Muscle layer of duodenum (tissue), 2 donors: ENCODE data around the gene CACNA2D3.

ENCODE experiments used
- H3K27ac ChIP-seq: one replicate; pipeline ENCODE4 v1.7.0; 2013; ENCODE audit warnings: mild to moderate bottlenecking, low read length
- H3K27me3 ChIP-seq: one replicate; pipeline ENCODE4 v1.7.0; 2013; ENCODE audit warnings: low read depth, mild to moderate bottlenecking, control low read depth, low read length
- H3K36me3 ChIP-seq, 2 donors: one replicate each; pipeline ENCODE4 v1.7.0; 2013; ENCODE audit warnings: low read length in 2 of 2, control low read depth in 1 of 2, mild to moderate bottlenecking in 1 of 2; ENCODE audit not compliant: insufficient read depth in 2 of 2, control insufficient read depth in 1 of 2
- H3K4me1 ChIP-seq, 2 donors: one replicate each; pipeline ENCODE4 v1.7.0; 2013; ENCODE audit warnings: low read length in 2 of 2, mild to moderate bottlenecking in 2 of 2, control low read depth in 1 of 2, moderate library complexity in 1 of 2; ENCODE audit not compliant: insufficient read depth in 2 of 2, control insufficient read depth in 1 of 2
- H3K4me3 ChIP-seq, 2 donors: one replicate each; pipeline ENCODE4 v1.7.0; 2013; ENCODE audit warnings: low read length in 2 of 2, low read depth in 1 of 2, mild to moderate bottlenecking in 1 of 2
- H3K9me3 ChIP-seq, 2 donors: one replicate each; pipeline ENCODE4 v1.7.0; 2013; ENCODE audit warnings: low read length in 2 of 2, control low read depth in 1 of 2, mild to moderate bottlenecking in 1 of 2; ENCODE audit not compliant: control insufficient read depth in 1 of 2
- donor health status: healthy.

CACNA2D3 gene

DNA sequence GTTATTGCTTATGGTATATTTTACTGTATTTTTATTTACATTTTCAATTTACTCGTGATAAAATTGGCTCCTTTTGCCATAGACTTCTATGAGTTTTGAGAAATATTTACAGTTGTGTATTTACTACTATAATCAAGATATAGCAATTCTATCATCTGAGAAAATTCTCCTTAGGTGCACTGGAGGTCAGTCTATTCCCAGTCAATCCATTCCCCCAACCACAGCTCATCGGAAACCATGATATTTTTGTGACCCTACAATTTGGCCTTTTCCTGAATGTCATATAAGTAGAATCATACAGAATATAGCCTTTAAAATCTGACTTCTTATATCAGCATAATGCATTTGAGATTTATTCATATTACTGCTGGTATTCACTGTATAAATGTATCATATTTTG lies 920.2 kb downstream of the CACNA2D3 start:
- H3K9me3 ChIP-seq: no peaks in the 10 kb centered on the region

DNA sequence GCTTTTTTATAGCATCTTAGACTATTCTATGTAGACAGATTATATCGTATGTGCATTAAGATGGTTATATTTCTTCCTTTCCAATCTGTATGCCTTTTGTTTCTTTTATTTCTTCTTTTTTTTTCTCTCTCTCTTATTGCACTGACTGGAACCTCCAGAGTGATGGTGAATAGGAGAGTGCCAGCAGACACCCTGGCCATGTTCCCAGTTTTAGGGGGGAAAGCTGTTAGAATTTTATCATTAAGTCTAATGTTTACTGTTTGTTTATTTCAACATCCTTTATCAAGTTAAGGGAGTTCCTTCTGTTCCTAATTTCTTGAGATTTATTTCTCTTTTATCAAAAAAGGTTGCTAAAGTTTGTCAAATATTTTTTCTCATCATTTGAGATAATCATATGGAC lies 922.1 kb downstream of the CACNA2D3 start:
- H3K36me3 ChIP-seq: no peaks in the 10 kb centered on the region
- H3K27ac ChIP-seq: no peak overlapping the region
- H3K4me3 ChIP-seq: no peak overlapping the region
- H3K27me3 ChIP-seq: no peaks in the 10 kb centered on the region
- no peaks in the 10 kb centered on the region for H3K9me3 ChIP-seq
- no peaks in the 10 kb centered on the region for H3K4me1 ChIP-seq

More for the DNA sequence above, 920.2 kb downstream of the CACNA2D3 start:
- H3K36me3 ChIP-seq: no peaks in the 10 kb centered on the region
- H3K4me1 ChIP-seq: no peaks in the 10 kb centered on the region
- no peaks in the 10 kb centered on the region for H3K27me3 ChIP-seq
- H3K27ac ChIP-seq: no peak overlapping the region
- H3K4me3 ChIP-seq: no peak overlapping the region

DNA sequence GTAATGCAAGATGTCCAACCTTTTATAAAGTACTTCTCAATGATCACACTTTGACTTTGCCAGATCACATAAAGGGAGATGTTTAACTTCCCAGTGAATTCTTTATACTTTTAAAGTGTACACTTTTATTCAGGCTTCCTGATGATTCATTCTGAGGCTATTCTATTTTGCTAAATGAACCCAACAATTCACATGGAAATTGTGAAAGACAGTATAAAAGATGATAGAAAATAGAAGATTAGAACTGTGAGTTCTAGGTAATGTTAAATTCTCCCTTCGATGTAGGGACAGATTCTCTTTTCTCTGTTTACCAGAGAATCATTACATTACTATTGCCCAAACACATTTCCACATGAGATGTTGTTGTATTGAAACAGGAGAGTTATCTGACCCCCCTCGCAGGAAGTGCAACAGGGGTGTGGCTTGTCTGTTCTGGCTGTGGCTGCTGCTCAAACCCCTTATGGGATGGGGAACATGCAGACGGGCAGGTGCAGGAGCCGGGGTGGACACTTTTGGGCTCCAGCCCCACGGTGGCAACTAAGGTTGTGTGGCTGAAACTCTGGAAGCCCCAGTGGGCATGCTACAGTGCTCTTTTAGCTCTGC lies 936.8 kb downstream of the CACNA2D3 start:
- Histone ChIP-seq H3K9me3 (peaks cover 4 to 7% of the 10 kb centered on the region in 2 donors), H3K27ac (no peak overlapping the region), H3K4me1 (no peaks in the 10 kb centered on the region), H3K27me3 (no peaks in the 10 kb centered on the region), H3K4me3 (no peak overlapping the region), H3K36me3 (no peaks in the 10 kb centered on the region)

DNA sequence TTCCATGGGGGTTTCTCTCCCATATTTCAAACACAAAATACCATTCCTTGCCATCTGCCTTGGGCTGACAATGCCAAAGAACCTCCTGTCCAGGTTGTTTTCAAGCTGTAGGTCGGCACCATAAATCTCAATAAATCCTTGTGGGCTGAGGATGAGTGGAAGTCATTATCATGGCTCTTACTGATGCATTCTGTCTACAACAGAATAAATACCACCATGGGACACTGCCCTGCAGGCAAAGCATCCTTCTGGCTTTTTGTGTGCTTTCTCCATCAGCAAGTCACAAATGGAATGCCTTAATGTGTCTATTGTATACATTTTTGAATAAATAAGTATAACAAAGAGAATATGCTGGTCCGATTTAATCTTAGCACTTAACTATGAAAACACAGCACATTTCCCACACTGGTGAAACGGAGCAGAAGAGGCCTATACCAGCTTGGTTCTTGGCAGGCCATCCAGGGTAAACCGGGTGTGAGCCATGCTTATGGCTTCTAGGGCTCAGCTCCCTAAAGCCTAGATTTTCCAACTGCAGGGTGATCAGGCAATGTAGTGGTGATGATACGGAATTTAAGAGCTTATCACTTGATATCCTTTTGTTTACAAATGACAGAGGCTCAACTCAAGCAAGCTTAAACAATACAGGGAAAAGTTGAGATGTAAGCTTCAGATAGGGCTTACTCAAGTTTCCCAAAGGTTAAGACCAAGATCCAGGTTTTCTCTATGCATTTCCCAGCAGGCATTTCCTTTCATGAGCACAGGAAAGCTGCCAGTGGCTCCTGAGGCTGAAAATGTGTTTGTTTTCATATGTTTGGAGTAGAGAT lies 938.8 kb downstream of the CACNA2D3 start:
- H3K27ac ChIP-seq: no peak overlapping the region
- no peaks in the 10 kb centered on the region for H3K4me1 ChIP-seq
- no peaks in the 10 kb centered on the region for H3K9me3 ChIP-seq
- H3K27me3 ChIP-seq: no peaks in the 10 kb centered on the region
- H3K36me3 ChIP-seq: no peaks in the 10 kb centered on the region
- no peak overlapping the region for H3K4me3 ChIP-seq

DNA sequence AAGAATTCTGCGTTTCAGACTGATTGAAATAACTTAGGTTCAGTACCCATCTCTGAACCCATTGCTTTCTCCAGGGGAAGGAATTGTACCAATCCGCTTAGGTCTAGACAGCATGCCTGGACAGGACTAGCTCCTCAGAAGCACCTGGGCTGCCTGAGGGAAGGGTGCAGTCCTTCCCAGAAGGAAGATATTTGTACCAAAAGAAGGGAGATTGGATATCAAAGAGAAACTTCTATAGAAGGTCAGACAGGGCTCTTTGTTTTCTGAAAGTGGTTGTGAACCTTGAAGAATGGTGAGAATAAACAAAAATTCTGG lies 939.3 kb downstream of the CACNA2D3 start:
- Histone ChIP-seq H3K27ac (no peak overlapping the region), H3K4me1 (no peaks in the 10 kb centered on the region), H3K27me3 (no peaks in the 10 kb centered on the region), H3K36me3 (no peaks in the 10 kb centered on the region), H3K4me3 (no peak overlapping the region), H3K9me3 (no peaks in the 10 kb centered on the region)

DNA sequence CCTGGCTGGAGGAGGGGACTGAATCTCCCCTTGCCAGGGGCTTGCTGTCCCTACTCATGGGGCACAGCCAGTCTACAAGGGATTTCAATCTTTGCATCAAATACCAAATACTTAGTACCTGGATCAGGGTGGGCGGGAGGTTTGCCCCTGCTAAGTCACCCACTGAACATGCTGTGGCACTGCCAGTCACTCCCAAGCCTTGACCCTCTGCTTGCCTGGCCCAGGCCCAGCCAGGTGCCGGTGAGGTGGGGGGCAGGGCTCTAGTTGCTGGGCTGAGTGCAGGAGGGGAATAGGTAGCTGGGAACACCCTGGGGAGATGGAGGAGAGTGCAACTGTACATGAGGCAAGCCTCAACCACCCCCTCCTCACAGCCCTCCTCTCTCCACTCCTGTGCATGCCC lies 941.8 kb downstream of the CACNA2D3 start:
- Histone ChIP-seq H3K27ac (no peak overlapping the region), H3K4me3 (no peak overlapping the region), H3K4me1 (no peaks in the 10 kb centered on the region), H3K9me3 (no peaks in the 10 kb centered on the region), H3K36me3 (no peaks in the 10 kb centered on the region), H3K27me3 (no peaks in the 10 kb centered on the region)

DNA sequence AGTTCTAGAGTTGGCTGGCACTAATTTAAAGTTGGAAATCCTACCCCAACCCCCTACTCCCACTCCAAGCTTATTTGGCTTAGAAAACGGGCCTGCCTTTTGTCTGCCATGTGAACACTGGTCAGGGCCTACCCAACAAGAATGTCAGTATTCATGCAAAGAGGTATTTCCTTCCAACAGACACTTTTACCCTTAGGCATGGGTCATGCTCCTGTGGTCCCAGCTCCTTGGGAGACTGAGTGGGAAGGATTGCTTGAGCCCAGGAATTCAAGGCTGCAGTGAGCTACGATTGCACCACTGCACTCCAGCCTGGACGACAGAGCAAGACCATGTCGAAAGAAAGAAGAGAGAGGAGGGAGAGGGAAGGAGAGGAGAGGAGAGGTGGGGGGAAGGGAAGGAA lies 943.0 kb downstream of the CACNA2D3 start:
- no peaks in the 10 kb centered on the region for H3K4me1 ChIP-seq
- no peaks in the 10 kb centered on the region for H3K27me3 ChIP-seq
- H3K4me3 ChIP-seq: no peak overlapping the region
- no peaks in the 10 kb centered on the region for H3K36me3 ChIP-seq
- H3K27ac ChIP-seq: no peak overlapping the region
- no peaks in the 10 kb centered on the region for H3K9me3 ChIP-seq

DNA sequence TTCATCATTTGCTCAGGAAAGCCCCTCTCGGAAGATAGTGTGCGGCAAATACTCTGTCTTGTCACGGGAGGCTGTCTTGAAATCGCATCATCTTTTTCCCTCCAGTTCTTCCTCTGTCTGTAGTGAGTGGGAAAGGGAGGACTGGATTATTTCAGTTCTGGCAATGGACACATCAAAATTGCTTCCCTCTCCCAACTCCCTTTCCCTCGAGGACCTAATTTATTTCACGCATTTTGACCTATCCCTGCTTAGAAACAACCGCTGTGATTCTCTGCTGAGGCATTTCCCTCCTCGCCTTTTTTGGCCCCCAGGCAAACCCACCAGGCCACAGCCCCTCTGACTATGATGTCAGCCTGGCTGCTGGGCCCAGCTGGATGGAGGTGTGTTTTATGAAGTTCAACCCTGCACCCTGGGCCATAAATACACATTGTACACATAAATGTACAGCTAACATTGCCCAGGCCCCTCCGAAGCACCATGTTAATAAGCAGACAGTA lies 944.2 kb downstream of the CACNA2D3 start:
- no peaks in the 10 kb centered on the region for H3K4me1 ChIP-seq
- H3K27ac ChIP-seq: no peak overlapping the region
- no peak overlapping the region for H3K4me3 ChIP-seq
- H3K27me3 ChIP-seq: no peaks in the 10 kb centered on the region
- no peaks in the 10 kb centered on the region for H3K36me3 ChIP-seq
- no peaks in the 10 kb centered on the region for H3K9me3 ChIP-seq

DNA sequence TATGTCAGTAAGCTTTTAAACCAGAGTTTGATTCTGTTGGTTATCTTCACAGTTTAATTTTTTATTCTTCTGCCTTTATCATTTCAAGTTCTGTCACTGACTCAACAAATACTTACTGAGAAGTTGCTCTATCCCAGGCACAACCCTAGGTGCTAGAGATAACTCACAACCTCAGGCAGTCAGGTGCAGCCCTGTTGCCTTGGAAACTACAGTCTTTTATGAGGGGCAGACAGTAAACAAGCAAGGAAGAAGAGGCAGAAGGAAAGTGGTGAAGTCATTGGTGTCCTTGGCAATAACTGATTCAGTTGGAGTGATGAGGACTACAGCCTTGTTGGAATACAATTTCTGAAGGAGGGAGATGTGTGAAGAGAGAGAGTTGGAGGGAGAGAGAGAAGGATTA lies 947.6 kb downstream of the CACNA2D3 start:
- Histone ChIP-seq H3K27ac (no peak overlapping the region), H3K4me3 (no peak overlapping the region), H3K36me3 (no peaks in the 10 kb centered on the region), H3K27me3 (no peaks in the 10 kb centered on the region), H3K4me1 (no peaks in the 10 kb centered on the region), H3K9me3 (no peaks in the 10 kb centered on the region)

DNA sequence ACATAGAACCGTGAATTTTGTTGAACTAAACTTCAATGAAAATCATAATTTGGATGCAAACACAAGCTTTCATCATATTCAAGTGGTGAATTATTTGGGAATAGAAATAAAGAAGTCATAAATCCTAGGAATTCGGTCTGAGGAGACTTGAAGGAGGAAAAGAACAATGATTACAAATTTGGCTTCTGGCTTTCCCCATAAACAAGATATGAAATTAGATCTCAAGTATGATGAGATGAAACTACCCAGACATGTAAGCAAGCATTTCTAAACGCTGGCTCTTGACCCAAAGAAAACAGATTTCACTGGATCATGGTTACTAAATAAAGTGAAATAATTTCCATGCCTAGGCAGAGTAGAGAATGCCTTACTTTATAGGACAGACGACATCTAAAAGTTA lies 952.4 kb downstream of the CACNA2D3 start:
- Histone ChIP-seq H3K27ac (no peak overlapping the region), H3K4me3 (no peak overlapping the region), H3K9me3 (no peaks in the 10 kb centered on the region), H3K4me1 (no peaks in the 10 kb centered on the region), H3K27me3 (no peaks in the 10 kb centered on the region), H3K36me3 (no peaks in the 10 kb centered on the region)

DNA sequence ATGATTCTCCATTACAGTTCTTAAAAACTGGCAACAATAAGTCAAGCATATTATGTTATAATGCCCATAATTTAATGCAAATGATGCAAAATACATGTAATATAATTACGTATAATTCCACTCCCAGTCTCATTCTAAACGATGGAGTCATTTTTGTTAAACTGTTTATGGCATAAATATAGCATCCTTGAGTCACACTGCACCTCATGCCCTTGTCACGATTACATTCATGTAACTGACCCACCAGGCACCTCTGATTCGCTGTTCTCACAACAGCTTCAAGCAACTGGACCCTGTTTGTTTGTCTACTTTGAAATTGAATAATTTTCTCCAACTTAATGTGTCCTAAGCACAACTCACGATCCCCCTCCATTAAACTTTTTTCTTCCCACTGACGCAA lies 953.5 kb downstream of the CACNA2D3 start:
- no peak overlapping the region for H3K27ac ChIP-seq
- no peaks in the 10 kb centered on the region for H3K27me3 ChIP-seq
- H3K4me3 ChIP-seq: no peak overlapping the region
- no peaks in the 10 kb centered on the region for H3K36me3 ChIP-seq
- H3K4me1 ChIP-seq: no peaks in the 10 kb centered on the region
- H3K9me3 ChIP-seq: no peaks in the 10 kb centered on the region

DNA sequence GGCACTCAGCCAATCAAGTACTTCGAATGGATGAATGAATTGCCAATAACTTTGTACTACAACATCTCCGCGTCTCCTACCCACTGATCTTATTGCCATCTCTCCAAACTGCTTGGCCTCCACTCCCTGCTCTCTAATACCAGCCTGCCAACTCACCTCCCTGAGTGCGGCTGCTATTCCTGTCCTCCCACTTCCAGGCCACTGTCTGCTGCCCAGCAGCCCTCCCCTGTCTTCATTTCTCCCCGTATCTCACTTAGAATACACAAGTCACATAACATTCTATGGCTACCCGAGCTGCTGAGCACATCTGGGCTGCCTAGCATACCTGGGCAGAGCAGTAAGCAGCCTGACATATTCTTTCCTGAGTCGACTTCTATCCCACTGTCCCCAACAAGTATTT lies 955.4 kb downstream of the CACNA2D3 start:
- no peaks in the 10 kb centered on the region for H3K27me3 ChIP-seq
- no peak overlapping the region for H3K27ac ChIP-seq
- no peaks in the 10 kb centered on the region for H3K36me3 ChIP-seq
- no peak overlapping the region for H3K4me3 ChIP-seq
- no peaks in the 10 kb centered on the region for H3K4me1 ChIP-seq
- H3K9me3 ChIP-seq: no peaks in the 10 kb centered on the region
